CD1c-positive myeloid dendritic cell (primary cell): ENCODE measurements around the gene MAP2.
"Not testable (repeated sequence)": the region's sequence is repeated elsewhere in the genome, so short reads cannot be mapped to it uniquely, and the experiment has no call there.

ENCODE experiments used
- DNase-seq: peaks from one replicate; pipeline ENCODE4 v3.0.0-alpha.2; 2016; ENCODE audit errors: extremely low spot score

The MAP2 gene

GRCh38 chr2:209591021-209591420 lies 167.2 kb downstream of the MAP2 start:
- DNase-seq: no peak

DNA sequence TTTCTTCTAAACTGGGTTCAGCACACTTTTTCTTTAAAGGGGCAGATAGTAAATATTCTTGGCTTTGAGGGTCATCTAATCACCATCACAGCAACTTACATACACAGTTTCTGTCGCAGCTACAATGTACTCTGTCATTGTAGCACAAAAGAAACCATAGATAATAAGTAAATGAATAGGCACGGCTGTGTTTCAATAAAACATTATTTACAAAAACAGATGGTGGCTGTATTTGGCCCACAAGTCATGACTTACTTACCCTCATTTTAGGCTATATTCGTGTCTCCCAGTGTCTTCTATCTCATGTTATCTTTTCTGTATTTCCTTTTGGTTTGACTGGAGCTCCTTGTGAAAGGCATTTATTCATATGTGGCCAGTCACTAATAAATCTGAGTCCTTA lies 168.3 kb downstream of the MAP2 start:
- DNase-seq: no peak

- DNase-seq: no peak
Observed at GRCh38 chr2:209593930-209594329, 170.1 kb downstream of the MAP2 start.

DNA sequence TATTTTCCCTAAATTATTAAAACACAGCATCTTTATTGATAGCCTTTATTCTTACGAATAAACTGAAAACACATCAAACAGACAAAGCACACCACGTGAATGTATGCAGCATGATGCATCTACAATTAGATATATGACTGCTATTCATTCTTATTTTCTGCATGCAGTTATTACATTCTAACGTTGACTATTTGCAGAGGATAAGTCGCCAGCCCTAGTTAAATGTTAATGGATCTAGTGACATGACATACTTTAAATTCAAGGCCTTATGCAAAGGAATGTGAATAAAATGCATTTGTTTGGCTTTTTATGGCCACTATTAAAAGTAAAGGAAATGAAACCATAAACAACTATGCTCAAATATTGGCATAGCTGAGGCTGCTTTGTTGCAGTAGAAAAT lies 172.4 kb downstream of the MAP2 start:
- no peak for DNase-seq

GRCh38 chr2:209598227-209598626 lies 174.4 kb downstream of the MAP2 start:
- not testable (repeated sequence) for DNase-seq

DNA sequence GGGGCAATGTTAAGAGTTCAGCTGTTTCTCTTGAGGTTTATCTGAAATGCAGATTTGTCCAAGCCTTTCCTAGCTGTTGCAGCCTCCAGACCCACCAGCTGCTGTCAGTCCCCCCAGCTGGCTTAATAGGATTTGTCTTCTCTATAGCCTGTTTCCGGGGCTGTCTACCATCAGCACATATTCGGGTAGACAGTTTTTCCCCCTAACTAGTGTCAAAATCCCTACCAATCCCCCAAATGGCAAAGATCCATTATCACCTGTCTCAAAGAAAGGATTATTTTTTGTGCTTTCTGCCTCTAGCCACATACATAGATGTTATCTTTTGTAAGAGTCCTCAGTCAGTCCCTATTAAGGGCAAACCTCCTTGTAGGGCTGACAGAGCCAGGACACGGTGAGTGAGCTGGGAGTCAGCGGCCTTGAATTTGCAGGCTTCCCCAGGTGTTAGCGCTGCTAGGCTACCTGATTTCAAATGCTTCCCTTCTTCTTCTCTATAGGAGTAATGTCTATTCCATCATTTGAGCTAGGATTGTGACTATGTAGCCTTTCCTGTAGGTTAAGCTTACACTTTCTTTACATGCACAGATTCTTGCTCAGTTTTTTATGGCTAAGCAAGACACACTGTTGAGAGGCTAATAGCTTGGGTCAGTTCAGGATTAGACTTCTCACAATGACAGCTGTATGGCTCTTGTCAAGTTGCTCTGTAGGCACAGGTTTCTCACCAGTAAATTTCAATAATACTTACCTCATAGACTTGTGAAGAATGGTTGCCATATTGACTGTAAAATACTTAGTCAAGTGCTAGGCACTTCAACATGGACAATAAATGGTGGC lies 176.7 kb downstream of the MAP2 start:
- no peak for DNase-seq

DNA sequence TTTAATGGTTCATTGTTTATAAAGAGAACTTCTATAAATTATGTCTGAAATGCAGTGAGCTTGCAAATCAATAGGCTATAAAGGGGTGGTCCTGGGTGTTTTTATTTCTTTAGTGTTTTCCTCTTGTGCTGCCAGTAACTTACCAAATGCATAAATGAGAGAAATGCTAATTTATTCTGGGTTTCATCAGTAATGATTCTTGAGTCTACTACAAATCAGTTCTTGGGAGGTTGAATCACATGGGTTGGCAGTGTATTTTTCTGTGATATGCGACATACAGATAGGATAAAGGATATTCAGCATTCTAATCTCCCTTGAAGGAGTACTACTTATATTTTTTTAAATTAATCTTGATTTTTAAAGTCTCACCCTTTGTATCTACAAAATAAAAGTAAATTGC lies 177.7 kb downstream of the MAP2 start:
- DNase-seq: no peak

DNA sequence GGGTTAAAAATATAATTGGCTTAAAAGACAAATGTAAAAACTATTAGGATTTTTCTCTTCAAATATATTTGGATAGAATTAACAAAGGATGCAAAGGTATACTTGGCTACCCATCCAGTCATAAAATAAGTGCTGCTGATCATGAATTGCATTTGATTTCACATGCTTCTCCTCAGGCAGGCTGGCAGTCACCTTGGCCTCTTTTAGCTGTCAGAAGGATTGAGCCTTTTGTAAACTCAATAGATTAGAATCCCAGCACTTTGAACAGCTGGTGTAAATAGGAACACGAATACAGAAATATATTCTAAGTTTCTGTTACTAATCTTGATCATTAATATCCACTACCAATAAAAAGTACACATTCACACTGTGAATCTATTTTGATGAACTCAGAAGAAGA lies 178.4 kb downstream of the MAP2 start:
- no peak for DNase-seq

DNA sequence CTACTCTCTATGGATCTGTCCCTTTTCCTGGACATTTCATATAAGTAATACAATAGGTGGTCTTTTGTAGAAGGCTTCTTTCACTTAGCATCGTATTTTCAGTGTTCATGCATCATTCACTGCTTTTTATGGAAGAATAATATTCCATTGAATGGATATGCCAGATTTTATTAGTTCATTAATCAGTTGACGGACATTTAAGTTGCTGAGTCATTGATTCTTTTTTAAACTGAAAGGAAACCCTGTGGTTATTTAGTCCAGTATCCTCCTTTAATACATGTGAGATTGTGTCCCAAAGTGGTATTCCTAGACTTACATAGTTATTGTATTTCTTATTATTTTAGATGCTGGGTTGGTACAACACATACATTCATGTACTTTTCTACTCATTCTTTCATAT lies 185.7 kb downstream of the MAP2 start:
- DNase-seq: no peak

DNA sequence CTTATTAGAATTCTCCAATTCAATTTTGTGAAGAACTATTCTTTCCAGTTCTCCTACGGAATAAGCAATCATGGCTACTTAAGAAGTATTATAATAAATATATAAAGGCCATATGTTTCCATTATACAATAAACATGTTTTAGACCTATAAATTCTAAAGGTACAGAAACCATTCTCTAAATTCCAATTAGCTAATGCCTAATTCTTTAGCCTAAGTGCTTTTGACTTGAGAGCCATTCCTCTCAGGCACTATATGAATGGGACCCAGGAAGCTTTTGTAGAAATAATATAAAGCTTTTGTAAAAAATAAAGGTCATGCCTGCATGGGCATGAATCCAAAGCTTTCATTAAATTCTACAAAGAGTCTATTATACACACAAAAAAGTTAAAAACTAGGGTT lies 186.8 kb downstream of the MAP2 start:
- no peak for DNase-seq

- DNase-seq: no peak
Observed at GRCh38 chr2:209613649-209614305, 189.9 kb downstream of the MAP2 start.

DNA sequence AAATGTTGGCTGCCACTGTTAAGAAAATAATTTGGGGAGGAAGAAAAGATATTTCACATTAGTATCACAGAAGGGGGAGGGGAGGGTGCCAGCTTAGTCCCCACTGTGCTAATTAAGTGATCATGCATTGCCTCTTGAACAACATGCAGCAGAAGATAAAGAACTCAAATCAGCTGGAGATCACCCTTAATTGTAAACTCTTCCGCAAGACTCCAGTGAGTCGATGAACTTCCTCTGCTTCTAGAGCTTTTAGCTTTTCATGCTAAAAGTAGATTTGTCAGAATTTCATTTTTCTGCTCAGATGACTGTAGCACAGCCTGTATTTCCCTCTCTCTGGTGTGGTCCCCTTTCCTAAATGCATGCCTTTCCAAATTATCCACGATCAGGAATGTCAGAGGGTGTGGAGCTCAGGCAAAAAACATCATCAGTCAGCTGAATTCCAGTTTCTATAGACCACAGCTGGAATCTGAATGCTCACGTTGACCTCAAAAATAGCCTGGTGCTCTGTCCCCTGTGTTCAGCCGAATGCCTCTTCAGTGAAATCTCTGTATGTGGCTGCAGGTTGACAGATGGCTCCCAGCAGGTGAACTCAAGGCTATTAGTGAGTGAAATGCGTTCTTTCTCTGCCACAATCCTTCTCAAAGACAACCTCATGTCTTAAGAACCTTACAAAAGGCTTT lies 191.0 kb downstream of the MAP2 start:
- no peak for DNase-seq

- peak; percentile 40 for DNase-seq
Observed at GRCh38 chr2:209619782-209620181, 195.9 kb downstream of the MAP2 start.

- no peak for DNase-seq
Observed at GRCh38 chr2:209624192-209624938, 200.5 kb downstream of the MAP2 start.

- no peak for DNase-seq
Observed at GRCh38 chr2:209629597-209629996, 205.8 kb downstream of the MAP2 start.

DNA sequence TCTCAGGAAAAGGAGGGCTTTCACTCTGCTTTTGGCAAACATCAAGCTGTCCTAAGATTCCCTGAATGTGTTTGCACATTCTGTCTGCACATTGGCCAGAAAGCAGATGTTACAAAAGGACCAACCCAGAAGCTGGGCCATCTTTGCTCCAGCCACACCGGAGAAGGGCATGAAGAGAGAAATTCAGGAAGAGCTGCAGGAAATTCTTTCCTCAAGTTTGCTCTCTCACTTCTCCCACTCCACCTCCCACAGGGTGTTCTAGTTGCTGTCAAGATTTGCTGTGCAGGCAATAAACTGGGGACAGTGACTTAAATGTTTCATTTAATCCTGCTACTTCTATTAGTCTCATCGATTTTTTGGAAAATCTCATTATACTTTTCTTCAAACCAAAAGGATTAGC lies 210.1 kb downstream of the MAP2 start:
- DNase-seq: no peak

DNA sequence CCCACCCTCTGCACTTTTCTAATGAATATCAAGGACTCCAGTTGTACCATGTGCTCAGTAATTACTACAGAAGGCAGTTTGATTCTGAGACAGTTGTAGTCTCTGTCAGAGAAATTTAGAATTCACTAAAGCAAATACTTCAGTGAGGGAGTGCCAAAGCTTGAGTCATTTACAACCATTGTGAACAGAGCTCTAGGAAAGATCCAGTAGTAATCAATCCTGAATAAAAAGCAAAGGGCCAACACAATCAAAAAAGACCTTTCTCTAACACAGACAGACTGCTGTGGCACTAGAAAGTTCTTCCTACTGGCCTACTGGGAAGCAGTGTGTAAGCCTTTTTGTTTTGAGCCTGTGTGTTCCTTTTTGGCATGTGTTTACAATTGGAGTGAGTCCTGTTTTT lies 212.2 kb downstream of the MAP2 start:
- DNase-seq: no peak

DNA sequence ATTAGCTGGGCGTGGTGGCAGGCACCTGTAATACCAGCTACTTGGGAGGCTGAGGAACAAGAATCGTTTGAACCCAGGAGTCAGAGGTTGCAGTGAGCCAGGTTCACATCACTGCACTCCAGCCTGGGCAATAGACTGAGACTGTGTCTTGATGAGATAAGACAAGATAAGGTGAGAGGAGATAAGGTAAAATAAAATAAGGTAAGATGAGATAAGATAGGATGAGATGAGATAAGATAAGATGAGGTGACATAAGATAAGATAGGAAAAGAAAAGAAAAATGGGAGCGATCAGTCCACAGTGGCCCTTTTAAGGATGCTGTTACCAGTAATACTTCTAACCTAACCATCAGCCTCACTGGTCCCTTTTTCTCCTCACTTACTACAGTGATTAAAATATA lies 213.4 kb downstream of the MAP2 start:
- no peak for DNase-seq

GRCh38 chr2:209638346-209638745 lies 214.5 kb downstream of the MAP2 start:
- no peak for DNase-seq

DNA sequence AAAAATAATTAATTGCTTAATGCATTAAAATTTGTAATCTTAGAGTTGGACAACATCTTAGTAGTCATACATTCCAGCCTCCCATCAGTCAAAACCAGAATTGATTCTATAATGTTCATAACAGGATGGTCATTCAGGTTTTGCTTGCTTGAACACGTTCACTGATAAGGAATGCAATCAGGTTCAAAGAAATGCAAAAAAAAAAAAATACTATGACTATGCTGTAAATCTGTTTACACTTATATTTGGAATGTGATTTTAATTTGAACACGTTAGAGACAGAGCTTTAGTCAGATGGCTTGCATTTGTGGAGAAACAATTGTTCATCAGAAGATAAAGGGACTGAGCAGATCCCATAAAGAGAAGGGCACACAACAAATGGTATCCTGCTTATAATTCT lies 216.5 kb downstream of the MAP2 start:
- no peak for DNase-seq

GRCh38 chr2:209642146-209642820 lies 218.4 kb downstream of the MAP2 start:
- no peak for DNase-seq

GRCh38 chr2:209644842-209645241 lies 221.0 kb downstream of the MAP2 start:
- no peak for DNase-seq
